Activated CD4-positive, alpha-beta T cell treated with anti-CD3 and anti-CD28 coated beads for 36 hours (primary cell): ENCODE data around the gene NELFCD. TPM values are rescaled to one million over a fixed set of nuclear protein-coding genes. Genes with fewer than 3 reads are reported as not detected.
A peak's percentile ranks its signal among the peaks of the same experiment; 100 is the strongest.

Source experiments
- ATAC-seq: fragments of 200-7000 bp; cut with Tn5 transposase; one replicate; pipeline ENCODE4 v1.10.0; 2021; ENCODE audit warnings: mild to moderate bottlenecking, moderate library complexity
- CTCF ChIA-PET: fragments of 350-600 bp; sonication (Branson Sonifier 250); formaldehyde crosslinking; loops from one replicate; lab custom pipeline; 2021; ENCODE audit warnings: antibody characterized with exemption; lab: Charles Lee
- POLR2A ChIA-PET: fragments of 350-600 bp; sonication (Branson Sonifier 250); formaldehyde crosslinking; loops from one replicate; lab custom pipeline; 2021; ENCODE audit warnings: antibody characterized with exemption, inconsistent platforms; lab: Charles Lee
- DNase-seq: peaks from one replicate; pipeline ENCODE4 v3.0.0-alpha.2; 2020
- H3K27ac Mint-ChIP-seq: one replicate; pipeline ENCODE4 v1.8.0; 2021; ENCODE audit warnings: mixed read lengths
- H3K27me3 Mint-ChIP-seq: one replicate; pipeline ENCODE4 v1.8.0; 2021; ENCODE audit warnings: mixed read lengths
- H3K36me3 Mint-ChIP-seq: one replicate; pipeline ENCODE4 v1.8.0; 2021; ENCODE audit warnings: low read depth, mixed read lengths
- H3K4me1 Mint-ChIP-seq: one replicate; pipeline ENCODE4 v1.8.0; 2021; ENCODE audit warnings: mixed read lengths
- H3K4me3 Mint-ChIP-seq: one replicate; pipeline ENCODE4 v1.8.0; 2021; ENCODE audit warnings: mild to moderate bottlenecking, moderate library complexity, mixed read lengths
- H3K9me3 Mint-ChIP-seq: one replicate; pipeline ENCODE4 v1.8.0; 2021; ENCODE audit warnings: low read depth, mixed read lengths
- intact Hi-C, 2 experiments: fragments of 100-400 bp; cut with DNase I in 1 of 2; cut with micrococcal nuclease in 1 of 2; formaldehyde crosslinking; loops; one replicate each; pipeline versions ENCODE4 v1.14.2 to v1.15.1; 2022 to 2024; cut with DNase I, micrococcal nuclease
- total RNA-seq, 2 experiments: library from RNA; stranded (reverse); gene quantifications; one replicate each; pipeline ENCODE4 v1.2.3, GENCODE V29; 2021

The NELFCD gene
- total RNA-seq, 2 experiments from 2014 or later: 111 to 121 TPM

- DNase-seq (peak; percentile 2), ATAC-seq (peak; percentile 39)
- Mint-ChIP-seq H3K4me3 (no peak overlapping the region), H3K27ac (no peak overlapping the region), H3K36me3 (peaks cover 16% of the 10 kb centered on the region), H3K27me3 (no peaks in the 10 kb centered on the region), H3K9me3 (no peaks in the 10 kb centered on the region), H3K4me1 (peaks cover 34% of the 10 kb centered on the region)
- ChIA-PET POLR2A (no interaction called here), CTCF (no interaction called here)
- intact Hi-C loops: no loop called here
Observed at GRCh38 chr20:59020938-59021551, 40.0 kb downstream of the NELFCD start.

DNA sequence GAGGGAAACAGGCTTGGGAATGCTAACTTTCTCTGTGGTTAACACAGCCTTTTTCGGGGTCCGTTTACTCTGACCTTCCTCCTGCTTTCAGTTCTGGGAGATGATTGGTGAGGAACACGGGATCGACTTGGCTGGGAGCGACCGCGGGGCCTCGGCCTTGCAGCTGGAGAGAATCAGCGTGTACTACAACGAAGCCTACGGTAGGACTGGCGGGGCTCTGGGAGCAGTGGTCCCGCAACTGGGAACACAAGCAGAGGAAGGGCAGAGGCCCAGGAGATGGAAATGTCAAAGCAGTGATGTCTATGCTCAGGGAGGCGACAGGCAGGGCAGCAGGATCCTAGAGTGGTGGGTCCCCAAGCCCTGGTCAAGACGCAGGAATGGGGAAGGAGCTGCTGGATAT, 41.7 kb downstream of the NELFCD start:
- intact Hi-C loops: no loop called here
- no peak for DNase-seq
- H3K4me1 Mint-ChIP-seq: peaks cover 32% of the 10 kb centered on the region
- ChIA-PET CTCF (no interaction called here), POLR2A (no interaction called here)
- H3K27ac Mint-ChIP-seq: no peak overlapping the region
- no peak for ATAC-seq
- no peak overlapping the region for H3K4me3 Mint-ChIP-seq
- peaks cover 29% of the 10 kb centered on the region for H3K36me3 Mint-ChIP-seq
- no peaks in the 10 kb centered on the region for H3K27me3 Mint-ChIP-seq
- H3K9me3 Mint-ChIP-seq: no peaks in the 10 kb centered on the region

DNA sequence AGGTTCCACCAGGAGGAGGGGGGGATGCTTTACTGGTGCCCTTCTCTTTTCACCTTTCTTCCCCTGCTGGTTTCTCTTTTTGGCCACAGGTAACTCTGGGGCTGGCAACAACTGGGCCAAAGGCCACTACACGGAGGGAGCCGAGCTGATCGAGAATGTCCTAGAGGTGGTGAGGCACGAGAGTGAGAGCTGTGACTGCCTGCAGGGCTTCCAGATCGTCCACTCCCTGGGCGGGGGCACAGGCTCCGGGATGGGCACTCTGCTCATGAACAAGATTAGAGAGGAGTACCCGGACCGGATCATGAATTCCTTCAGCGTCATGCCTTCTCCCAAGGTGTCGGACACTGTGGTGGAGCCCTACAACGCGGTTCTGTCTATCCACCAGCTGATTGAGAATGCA, 42.6 kb downstream of the NELFCD start:
- Mint-ChIP-seq H3K9me3 (no peaks in the 10 kb centered on the region), H3K27ac (no peak overlapping the region), H3K36me3 (peaks cover 35% of the 10 kb centered on the region), H3K4me3 (no peak overlapping the region), H3K27me3 (no peaks in the 10 kb centered on the region), H3K4me1 (peaks cover 38% of the 10 kb centered on the region)
- no peak for ATAC-seq
- intact Hi-C loops: no loop called here
- CTCF ChIA-PET: interaction anchor here (0.6 to 0.8 kb wide), 2 partner anchors 44 to 1155 kb away, joined by 3 read pairs; no protein-coding TSS in a partner anchor
- no peak for DNase-seq
- POLR2A ChIA-PET: no interaction called here

DNA sequence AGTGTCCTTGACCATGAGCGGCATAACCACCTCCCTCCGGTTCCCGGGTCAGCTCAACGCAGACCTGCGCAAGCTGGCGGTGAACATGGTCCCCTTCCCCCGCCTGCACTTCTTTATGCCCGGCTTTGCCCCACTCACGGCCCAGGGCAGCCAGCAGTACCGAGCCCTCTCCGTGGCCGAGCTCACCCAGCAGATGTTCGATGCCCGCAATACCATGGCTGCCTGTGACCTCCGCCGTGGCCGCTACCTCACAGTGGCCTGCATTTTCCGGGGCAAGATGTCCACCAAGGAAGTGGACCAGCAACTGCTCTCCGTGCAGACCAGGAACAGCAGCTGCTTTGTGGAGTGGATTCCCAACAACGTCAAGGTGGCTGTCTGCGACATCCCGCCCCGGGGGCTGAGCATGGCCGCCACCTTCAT, 43.1 kb downstream of the NELFCD start:
- intact Hi-C loops: no loop called here
- Mint-ChIP-seq H3K27me3 (no peaks in the 10 kb centered on the region), H3K4me3 (no peak overlapping the region), H3K4me1 (peaks cover 43% of the 10 kb centered on the region), H3K36me3 (peaks cover 39% of the 10 kb centered on the region), H3K9me3 (no peaks in the 10 kb centered on the region), H3K27ac (no peak overlapping the region)
- no peak for ATAC-seq
- no peak for DNase-seq
- ChIA-PET CTCF (interaction anchor here (0.6 kb wide), 1 partner anchor 1156 kb away, joined by 3 read pairs; no protein-coding TSS in a partner anchor), POLR2A (no interaction called here)

- POLR2A ChIA-PET: no interaction called here
- no peaks in the 10 kb centered on the region for H3K27me3 Mint-ChIP-seq
- peaks cover 46% of the 10 kb centered on the region for H3K36me3 Mint-ChIP-seq
- H3K4me1 Mint-ChIP-seq: peaks cover 52% of the 10 kb centered on the region
- no peak overlapping the region for H3K27ac Mint-ChIP-seq
- ATAC-seq: no peak
- intact Hi-C loops: no loop called here
- no peak overlapping the region for H3K4me3 Mint-ChIP-seq
- CTCF ChIA-PET: interaction anchor here (0.7 to 1.1 kb wide), 3 partner anchors 10 to 408 kb away, joined by 3 read pairs; no protein-coding TSS in a partner anchor
- H3K9me3 Mint-ChIP-seq: no peaks in the 10 kb centered on the region
- no peak for DNase-seq
Observed at GRCh38 chr20:59025086-59025485, 44.0 kb downstream of the NELFCD start.

- ChIA-PET CTCF (interaction anchor here (0.7 to 1.1 kb wide), 3 partner anchors 11 to 408 kb away, joined by 3 read pairs; no protein-coding TSS in a partner anchor), POLR2A (no interaction called here)
- Mint-ChIP-seq H3K27ac (peak overlapping the region; percentile 1), H3K27me3 (no peaks in the 10 kb centered on the region), H3K4me3 (no peak overlapping the region), H3K36me3 (peaks cover 51% of the 10 kb centered on the region), H3K4me1 (peaks cover 56% of the 10 kb centered on the region), H3K9me3 (no peaks in the 10 kb centered on the region)
- ATAC-seq: no peak
- intact Hi-C loops: no loop called here
- DNase-seq: no peak
Observed at GRCh38 chr20:59025511-59025910, 44.5 kb downstream of the NELFCD start.

- Mint-ChIP-seq H3K27me3 (no peaks in the 10 kb centered on the region), H3K36me3 (peaks cover 64% of the 10 kb centered on the region), H3K9me3 (no peaks in the 10 kb centered on the region), H3K4me1 (peaks cover 55% of the 10 kb centered on the region), H3K4me3 (no peak overlapping the region), H3K27ac (peak overlapping the region; percentile 19)
- CTCF ChIA-PET: no interaction called here
- POLR2A ChIA-PET: no interaction called here
- DNase-seq (no peak), ATAC-seq (no peak)
- intact Hi-C loops: no loop called here
Observed at GRCh38 chr20:59026904-59027740, 46.1 kb downstream of the NELFCD start.

- intact Hi-C loops: loop anchor here in 1 of 2 experiments (2.0 kb wide), 1 partner anchor 371 kb away; no protein-coding TSS in a partner anchor
- H3K4me1 Mint-ChIP-seq: peaks cover 58% of the 10 kb centered on the region
- no peak overlapping the region for H3K4me3 Mint-ChIP-seq
- H3K36me3 Mint-ChIP-seq: peaks cover 64% of the 10 kb centered on the region
- ChIA-PET CTCF (interaction anchor here (1.1 kb wide), 1 partner anchor 155 kb away, joined by 3 read pairs; no protein-coding TSS in a partner anchor), POLR2A (no interaction called here)
- peak overlapping the region; percentile 44 for H3K27ac Mint-ChIP-seq
- ATAC-seq (no peak), DNase-seq (no peak)
- no peaks in the 10 kb centered on the region for H3K27me3 Mint-ChIP-seq
- no peaks in the 10 kb centered on the region for H3K9me3 Mint-ChIP-seq
Observed at GRCh38 chr20:59027741-59028320, 46.8 kb downstream of the NELFCD start.

DNA sequence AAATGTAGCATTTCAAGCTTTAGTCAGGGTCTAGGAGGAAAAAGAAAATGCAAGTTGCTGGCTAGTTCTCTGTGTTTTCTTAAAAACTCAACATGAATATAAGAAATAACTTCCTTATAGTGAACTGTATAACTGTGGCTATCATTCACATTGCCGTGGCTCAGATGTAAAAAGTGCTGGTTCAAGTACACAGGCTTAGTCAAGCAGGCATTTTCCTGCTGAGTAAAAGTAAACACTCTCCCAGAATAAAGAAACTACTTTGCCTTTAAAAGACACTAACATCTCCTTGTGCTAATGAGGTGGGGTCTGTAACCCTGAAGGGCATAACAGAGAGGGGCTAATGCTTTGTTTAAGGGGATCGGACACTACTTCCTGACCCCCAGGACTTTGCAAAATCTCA, 47.8 kb downstream of the NELFCD start:
- ATAC-seq: no peak
- no peak for DNase-seq
- ChIA-PET CTCF (interaction anchor here (0.7 to 1.1 kb wide), 2 partner anchors 154 to 376 kb away, joined by 3 read pairs; no protein-coding TSS in a partner anchor), POLR2A (no interaction called here)
- H3K27me3 Mint-ChIP-seq: no peaks in the 10 kb centered on the region
- H3K4me1 Mint-ChIP-seq: peaks cover 63% of the 10 kb centered on the region
- peaks cover 67% of the 10 kb centered on the region for H3K36me3 Mint-ChIP-seq
- intact Hi-C loops: loop anchor here in 1 of 2 experiments (2.0 kb wide), 1 partner anchor 372 kb away; no protein-coding TSS in a partner anchor
- H3K9me3 Mint-ChIP-seq: no peaks in the 10 kb centered on the region
- H3K4me3 Mint-ChIP-seq: peak overlapping the region; percentile 87
- H3K27ac Mint-ChIP-seq: peak overlapping the region; percentile 82

DNA sequence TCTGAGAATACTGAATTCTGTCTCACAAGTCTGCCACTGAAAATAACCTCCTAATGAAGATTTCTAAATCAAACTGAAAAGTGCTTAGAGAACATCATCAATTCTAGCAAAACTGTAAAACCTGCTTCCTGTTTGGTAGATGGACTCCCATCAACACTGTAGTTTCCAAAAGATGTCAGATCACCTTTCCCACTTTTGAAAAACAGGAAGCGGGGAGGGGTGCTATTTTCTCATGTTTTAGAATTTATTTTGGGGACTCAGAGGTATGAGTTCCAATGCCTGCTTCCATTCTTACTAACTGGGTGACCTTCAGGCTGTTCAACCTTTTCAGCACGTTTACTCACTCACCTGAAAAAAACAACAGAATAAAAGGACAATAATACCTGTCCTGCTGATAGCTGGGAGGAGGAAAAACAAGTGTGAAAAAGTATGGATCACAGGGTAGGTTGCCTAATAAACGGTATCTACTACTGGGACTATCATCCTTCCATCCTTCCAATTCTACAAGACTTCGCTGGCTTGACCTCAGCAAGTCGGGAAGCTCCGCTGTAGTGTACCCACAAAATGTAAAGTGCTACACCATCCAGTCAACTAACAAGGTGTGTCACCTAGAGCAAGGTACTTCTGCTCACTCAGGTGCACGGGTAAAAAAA, 50.0 kb downstream of the NELFCD start:
- Mint-ChIP-seq H3K4me3 (peak overlapping the region; percentile 87), H3K4me1 (peaks cover 73% of the 10 kb centered on the region), H3K27ac (peak overlapping the region; percentile 96), H3K36me3 (peaks cover 67% of the 10 kb centered on the region), H3K9me3 (no peaks in the 10 kb centered on the region), H3K27me3 (no peaks in the 10 kb centered on the region)
- ChIA-PET CTCF (interaction anchor here (0.9 to 1.1 kb wide), 4 partner anchors 11 to 176 kb away, joined by 3 to 5 read pairs (median 4); no protein-coding TSS in a partner anchor), POLR2A (interaction anchor here (0.6 to 1.7 kb wide), 5 partner anchors 22 to 293 kb away, joined by 3 to 7 read pairs (median 3); no protein-coding TSS in a partner anchor)
- DNase-seq (no peak), ATAC-seq (no peak)
- intact Hi-C loops: loop anchor here (5.0 kb wide), 5 partner anchors 41 to 1639 kb away; partner anchors contain the start of genes NELFCD (in 1 of the 2) and RBM38 (in 1 of the 2)
